GM20000 (cell line): ENCODE data around the gene HOXA11.

Experiments used
- DNase-seq: peaks from one replicate; pipeline ENCODE4 v3.0.0; 2012; ENCODE audit warnings: low spot score
- TF ChIP-seq, protein P1 (sequence below): IDR thresholded peaks from 2 replicates; pipeline ENCODE4 v1.5.1; 2012; ENCODE audit warnings: mild to moderate bottlenecking, control low read depth; ENCODE audit errors: extremely low read depth, missing control alignments

HOXA11 gene

DNA sequence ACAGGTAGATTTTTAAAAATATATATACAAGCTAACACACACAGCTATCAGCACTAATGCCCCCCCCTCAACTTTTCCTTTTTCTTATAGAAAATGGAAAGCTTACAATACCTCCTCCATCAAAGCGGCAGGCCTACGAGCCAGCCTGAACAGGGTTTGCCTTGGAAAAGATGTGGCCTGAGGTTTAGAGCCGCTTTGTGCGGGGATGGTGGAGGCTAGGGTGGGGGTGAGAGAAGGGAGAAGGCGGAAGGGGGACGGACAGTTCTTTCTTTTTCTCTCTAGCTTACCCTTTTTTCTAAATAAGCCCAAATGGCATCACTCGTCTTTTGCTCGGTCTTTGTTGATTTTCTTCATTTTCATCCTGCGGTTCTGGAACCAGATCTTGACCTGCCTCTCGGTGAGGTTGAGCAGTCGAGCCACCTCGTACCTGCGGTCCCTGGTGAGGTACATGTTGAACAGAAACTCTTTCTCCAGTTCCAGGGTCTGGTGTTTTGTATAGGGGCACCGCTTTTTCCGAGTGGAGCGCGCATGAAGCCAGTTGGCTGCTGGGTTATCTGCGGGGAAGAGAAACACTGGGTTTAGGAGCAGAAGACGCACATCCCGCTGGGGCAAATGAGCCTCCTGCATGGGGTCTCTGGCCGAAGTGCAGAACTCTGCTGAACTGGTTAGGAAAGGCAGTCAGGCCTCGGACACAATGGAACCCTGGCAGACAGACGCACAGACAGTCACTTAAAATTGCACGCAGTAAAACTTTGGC is 21.6 kb downstream of the HOXA11 start:
- TF ChIP-seq, protein P1, sequence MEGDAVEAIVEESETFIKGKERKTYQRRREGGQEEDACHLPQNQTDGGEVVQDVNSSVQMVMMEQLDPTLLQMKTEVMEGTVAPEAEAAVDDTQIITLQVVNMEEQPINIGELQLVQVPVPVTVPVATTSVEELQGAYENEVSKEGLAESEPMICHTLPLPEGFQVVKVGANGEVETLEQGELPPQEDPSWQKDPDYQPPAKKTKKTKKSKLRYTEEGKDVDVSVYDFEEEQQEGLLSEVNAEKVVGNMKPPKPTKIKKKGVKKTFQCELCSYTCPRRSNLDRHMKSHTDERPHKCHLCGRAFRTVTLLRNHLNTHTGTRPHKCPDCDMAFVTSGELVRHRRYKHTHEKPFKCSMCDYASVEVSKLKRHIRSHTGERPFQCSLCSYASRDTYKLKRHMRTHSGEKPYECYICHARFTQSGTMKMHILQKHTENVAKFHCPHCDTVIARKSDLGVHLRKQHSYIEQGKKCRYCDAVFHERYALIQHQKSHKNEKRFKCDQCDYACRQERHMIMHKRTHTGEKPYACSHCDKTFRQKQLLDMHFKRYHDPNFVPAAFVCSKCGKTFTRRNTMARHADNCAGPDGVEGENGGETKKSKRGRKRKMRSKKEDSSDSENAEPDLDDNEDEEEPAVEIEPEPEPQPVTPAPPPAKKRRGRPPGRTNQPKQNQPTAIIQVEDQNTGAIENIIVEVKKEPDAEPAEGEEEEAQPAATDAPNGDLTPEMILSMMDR: no peak
- DNase-seq: no peak

DNA sequence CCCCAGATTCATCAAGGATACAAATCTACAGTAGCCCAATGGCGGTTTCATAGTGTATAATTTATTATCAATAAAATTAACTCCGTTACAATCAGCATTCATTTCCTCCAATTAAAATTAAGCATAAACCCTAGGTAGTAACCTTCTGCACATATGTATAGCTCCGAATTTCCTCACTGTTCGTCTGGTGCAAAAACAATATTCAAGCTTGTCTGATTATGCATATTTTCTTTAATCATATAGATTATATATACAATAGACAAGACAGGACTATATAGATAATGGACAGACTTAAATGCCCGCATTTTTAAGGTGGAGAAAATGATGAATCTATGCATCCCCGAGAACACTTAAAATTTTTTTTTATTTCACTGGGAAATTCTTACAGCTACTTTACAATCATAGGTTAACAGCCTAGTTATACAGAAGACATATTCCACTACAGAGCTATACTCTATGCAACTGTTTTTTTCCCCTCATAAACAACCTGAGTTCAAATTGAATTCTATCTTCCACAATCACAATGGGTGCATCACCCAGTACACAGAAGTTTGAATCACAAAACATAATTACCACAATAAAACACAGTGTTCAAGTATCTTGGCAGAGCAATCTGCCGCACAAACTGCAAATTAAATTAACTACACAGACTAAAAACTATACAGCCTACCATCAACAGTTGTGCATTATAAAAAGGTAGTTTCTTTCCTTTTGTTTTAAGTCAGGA is 22.3 kb downstream of the HOXA11 start:
- no peak for DNase-seq
- TF ChIP-seq, protein P1: no peak

DNA sequence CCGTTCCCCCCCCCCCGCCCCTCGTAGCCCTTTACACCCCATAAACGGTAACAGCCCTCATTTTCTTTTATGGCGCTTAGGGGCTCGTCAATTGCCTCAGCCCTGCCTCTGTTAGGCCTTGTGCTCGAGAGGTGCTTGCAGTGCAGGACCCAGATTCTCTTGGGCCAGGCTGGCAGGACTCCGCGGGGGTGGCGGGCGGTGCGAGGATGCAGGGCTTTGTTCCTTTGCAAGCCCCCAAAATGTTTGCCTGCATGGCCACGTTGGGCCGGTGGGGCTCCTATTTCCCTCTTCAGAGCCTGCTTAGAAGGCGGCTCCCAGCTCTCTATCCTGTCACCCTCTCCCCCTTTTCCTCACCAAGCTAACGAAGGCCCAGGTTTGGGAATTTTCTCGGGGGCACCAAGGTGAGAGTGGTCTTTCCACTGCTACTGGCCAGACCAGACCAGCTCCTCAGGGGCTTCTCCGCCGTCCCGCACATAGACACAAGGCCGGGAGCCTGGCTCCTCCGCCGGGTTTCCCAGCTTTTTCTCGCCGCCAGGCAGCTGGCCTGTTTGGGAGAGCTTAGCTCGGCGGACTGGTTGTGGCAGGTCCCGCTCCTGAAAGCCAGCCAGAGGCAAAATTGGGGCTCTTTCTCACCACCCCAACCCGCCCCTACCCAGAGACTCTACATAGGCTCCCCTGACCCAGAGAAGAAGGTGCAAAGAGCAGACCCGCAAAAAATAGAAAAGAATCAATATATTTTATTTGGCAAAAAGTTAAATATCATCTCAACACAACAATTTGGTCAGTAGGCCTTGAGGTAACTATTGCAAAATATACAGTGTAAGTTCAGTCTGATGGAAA is 23.1 kb downstream of the HOXA11 start:
- TF ChIP-seq, protein P1: no peak
- no peak for DNase-seq

DNA sequence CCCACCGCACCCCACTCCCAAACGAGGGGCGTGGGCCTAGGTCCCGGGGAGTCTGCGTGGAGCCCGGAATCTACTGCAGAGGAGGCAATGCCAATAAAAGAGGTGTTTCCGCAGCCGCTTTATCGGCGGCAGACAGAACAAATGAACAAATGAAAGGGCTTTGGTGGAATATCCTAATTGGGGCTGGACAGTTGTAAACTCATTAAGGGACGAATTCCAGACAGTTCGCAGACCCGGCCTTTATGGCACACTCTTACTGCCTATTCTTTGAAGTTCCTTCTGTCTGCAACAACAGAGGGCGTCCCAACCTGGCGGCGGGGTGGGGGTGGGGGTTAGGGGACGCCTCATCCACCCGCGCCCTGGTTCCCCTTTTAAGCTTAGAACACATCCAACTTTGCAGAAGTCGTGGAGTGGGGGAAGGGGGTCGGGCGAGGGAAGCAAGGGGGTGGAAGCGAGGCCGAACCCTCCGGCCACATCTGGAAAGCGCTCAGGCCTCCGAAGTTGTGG is 23.8 kb downstream of the HOXA11 start:
- DNase-seq: no peak
- TF ChIP-seq, protein P1: no peak

DNA sequence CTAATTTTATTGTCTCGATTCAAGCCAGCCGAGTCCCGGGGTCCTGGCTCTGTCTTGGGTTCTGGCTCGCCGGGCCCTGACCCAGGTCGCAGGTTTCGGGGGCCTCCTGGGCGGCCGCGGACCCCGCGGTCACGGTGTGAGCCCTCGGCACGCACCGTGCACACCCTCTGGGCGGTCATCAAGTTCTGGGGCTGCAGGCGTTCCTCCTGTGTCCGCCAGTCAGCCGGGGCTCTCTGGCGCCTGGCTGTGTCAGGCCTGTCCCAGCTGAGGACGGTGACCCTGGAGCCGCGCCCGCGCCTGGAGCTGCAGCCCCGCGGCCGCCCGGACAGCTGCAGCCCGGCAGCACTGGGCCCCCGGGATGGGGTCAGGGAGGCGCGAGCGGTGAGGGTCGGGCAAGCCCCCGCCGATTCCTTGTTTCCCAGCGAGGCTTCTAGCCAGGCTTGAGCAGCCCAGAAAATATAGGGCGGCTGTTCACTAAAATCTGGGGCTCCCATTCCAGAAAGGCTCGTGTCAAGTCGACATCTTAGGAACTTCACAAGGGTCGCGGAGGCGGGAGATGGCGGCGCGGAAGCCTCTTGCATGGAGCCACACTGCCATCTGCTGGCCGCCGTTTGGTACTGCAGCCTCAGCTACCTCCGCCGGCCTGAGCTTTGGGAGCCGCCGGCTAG is 24.4 kb downstream of the HOXA11 start:
- peak; percentile 91 for DNase-seq

DNA sequence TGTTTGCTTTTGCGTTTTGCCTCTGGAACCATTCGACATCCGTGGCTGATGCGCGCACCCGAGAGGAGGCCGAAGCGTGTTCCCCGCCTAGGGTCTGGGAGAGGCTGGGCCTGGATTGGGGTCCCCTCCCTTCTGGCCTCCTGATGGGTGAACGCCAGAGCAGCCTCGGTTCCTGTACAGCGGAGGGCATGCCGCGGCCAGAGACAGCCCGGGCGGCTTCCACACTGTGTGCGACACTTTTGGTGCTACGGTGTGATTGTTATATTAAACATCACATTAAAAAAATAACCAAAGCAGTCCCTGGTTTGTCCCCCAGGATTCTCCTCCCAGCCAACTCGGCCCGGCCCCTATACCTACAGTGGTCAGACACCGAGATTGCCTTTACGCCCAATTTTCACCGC is 24.9 kb downstream of the HOXA11 start:
- no peak for DNase-seq
- TF ChIP-seq, protein P1: no peak

More for the DNA sequence above, 24.4 kb downstream of the HOXA11 start:
- TF ChIP-seq, protein P1: peak; percentile 98
